ENCODE results near the gene HOXB8.

The HOXB8 gene

DNA sequence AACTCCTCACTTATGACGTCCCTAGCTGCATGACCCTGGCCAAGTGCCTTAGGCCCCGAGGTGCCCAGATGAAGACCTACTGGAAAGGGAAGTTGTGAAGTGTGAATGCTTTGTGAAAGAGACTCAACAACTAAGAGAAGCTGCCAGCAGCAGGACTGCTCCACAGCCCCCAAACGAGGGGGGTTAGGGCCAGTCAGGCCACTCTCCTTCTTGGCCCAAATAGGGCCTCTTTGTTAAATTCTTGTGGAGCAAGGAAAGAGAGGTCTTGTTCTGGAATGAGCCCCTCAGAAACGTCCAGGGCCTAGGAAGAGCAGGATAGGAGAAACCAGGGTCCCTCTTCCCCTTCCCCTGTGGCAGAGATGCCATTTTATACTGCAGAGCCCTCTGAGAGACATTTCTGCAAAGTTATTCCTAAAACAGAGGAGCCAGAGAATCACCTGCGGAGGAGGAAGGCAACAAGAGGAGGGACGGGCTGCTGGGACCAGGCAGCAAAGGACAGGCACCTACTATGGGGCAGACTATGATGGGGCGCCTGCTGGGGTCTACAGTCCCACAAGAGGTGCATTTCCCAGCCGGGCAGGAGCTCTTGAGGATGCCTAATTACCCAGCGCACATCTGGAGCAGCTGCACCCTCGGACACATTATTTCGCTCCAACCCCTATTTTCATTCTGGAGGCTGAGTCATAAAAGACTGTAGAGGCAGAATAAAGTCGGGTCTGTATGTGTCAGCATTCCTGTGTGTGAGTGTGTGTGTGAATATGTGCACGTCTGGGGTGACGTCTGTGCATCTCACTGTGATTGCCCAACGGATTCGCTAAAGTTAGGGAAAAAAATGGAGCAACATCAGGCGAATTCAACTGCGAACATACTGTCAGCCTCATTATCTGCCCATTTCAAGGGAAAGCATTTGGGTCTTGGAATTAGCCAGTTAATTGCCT is 22.5 kb upstream of the HOXB8 start:
- Histone ChIP-seq H3K4me2 (ENCODE audit: low read length) (no peak overlapping the region), H3K27me3 (ENCODE audit: insufficient read depth, low read length) (peaks cover 6% of the 10 kb centered on the region; the same call in 1 of the 2 replicates), H3K9me3 (ENCODE audit: low read length) (no peaks in the 10 kb centered on the region), H3K9me2 (ENCODE audit: low read depth, low read length) (no peaks in the 10 kb centered on the region), H3K4me1 (ENCODE audit: insufficient read depth, low read length, severe bottlenecking) (no peaks in the 10 kb centered on the region), H3F3A (ENCODE audit: insufficient read depth, low read length) (no peaks in the 10 kb centered on the region), H3K9ac (ENCODE audit: low read length) (no peak overlapping the region), H3K36me3 (ENCODE audit: insufficient read depth, low read length) (no peaks in the 10 kb centered on the region), H4K20me1 (ENCODE audit: insufficient read depth, low read length) (no peaks in the 10 kb centered on the region), H3K27ac (ENCODE audit: low read depth, low read length, poor library complexity, severe bottlenecking) (no peak overlapping the region), H2AFZ (ENCODE audit: low read length) (no peak overlapping the region), H3K79me2 (ENCODE audit: insufficient read depth, low read length) (no peaks in the 10 kb centered on the region), H3K4me3 (ENCODE audit: low read depth, low read length, poor library complexity, severe bottlenecking) (no peak overlapping the region)
- no peak for TF ChIP-seq EZH2 (IDR thresholded peaks at IDR 0.05; ENCODE audit: borderline replicate concordance, low read length)
- TF ChIP-seq, protein P1, sequence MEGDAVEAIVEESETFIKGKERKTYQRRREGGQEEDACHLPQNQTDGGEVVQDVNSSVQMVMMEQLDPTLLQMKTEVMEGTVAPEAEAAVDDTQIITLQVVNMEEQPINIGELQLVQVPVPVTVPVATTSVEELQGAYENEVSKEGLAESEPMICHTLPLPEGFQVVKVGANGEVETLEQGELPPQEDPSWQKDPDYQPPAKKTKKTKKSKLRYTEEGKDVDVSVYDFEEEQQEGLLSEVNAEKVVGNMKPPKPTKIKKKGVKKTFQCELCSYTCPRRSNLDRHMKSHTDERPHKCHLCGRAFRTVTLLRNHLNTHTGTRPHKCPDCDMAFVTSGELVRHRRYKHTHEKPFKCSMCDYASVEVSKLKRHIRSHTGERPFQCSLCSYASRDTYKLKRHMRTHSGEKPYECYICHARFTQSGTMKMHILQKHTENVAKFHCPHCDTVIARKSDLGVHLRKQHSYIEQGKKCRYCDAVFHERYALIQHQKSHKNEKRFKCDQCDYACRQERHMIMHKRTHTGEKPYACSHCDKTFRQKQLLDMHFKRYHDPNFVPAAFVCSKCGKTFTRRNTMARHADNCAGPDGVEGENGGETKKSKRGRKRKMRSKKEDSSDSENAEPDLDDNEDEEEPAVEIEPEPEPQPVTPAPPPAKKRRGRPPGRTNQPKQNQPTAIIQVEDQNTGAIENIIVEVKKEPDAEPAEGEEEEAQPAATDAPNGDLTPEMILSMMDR (IDR thresholded peaks at IDR 0.05; ENCODE audit: low read length), result no peak

DNA sequence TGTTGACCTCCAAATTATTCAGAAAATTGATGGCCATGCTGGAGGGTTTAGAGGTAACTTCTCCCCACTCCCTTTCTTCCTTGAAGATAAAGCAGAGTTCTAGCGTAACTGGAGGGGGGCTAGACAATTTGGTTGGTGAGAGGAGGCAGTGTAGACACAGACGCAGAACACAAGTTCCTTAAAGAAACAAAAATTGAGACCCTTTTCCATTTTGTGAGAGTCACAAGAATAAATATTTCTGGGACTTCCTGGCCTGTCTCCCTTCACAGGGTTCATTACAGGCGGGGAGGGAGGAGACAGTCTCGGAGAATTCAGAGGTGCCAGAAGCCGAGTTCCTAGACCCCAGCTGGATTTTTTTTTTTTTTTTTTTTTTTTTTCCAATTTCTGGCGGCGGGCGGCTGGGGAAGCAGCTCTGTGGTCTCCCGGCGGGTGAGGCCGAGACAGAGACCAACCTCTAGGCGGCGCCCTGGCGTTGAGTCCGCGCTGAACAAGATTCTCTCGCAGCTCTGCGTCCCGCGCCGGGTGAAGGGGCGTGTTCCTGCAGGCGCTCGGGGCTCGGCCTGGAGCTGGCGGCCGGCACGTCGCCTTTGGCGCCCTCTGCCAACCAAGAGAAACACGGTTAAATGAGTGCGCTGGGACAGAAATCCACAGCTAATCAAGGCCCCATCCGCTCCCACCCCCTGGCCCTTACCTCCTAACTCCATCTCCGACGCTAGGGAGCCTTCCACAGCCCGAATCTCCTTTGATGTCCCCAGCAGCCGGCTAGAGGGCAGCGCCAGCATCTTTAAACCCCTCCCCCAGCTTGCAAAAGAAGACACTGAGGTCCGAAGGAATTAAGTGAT is 21.3 kb upstream of the HOXB8 start:
- TF ChIP-seq, protein P1 (IDR thresholded peaks at IDR 0.05; ENCODE audit: low read length), result peak; percentile 59
- no peak for TF ChIP-seq EZH2 (IDR thresholded peaks at IDR 0.05; ENCODE audit: borderline replicate concordance, low read length)
- Histone ChIP-seq H3K4me2 (ENCODE audit: low read length) (no peak overlapping the region), H4K20me1 (ENCODE audit: insufficient read depth, low read length) (no peaks in the 10 kb centered on the region), H3F3A (ENCODE audit: insufficient read depth, low read length) (no peaks in the 10 kb centered on the region), H3K9me3 (ENCODE audit: low read length) (no peaks in the 10 kb centered on the region), H3K4me1 (ENCODE audit: insufficient read depth, low read length, severe bottlenecking) (no peaks in the 10 kb centered on the region), H3K79me2 (ENCODE audit: insufficient read depth, low read length) (no peaks in the 10 kb centered on the region), H3K27me3 (ENCODE audit: insufficient read depth, low read length) (peaks cover 6% of the 10 kb centered on the region; the same call in 1 of the 2 replicates), H3K27ac (ENCODE audit: low read depth, low read length, poor library complexity, severe bottlenecking) (no peak overlapping the region), H2AFZ (ENCODE audit: low read length) (no peak overlapping the region), H3K9me2 (ENCODE audit: low read depth, low read length) (no peaks in the 10 kb centered on the region), H3K36me3 (ENCODE audit: insufficient read depth, low read length) (no peaks in the 10 kb centered on the region), H3K9ac (ENCODE audit: low read length) (no peak overlapping the region), H3K4me3 (ENCODE audit: low read depth, low read length, poor library complexity, severe bottlenecking) (no peak overlapping the region)

DNA sequence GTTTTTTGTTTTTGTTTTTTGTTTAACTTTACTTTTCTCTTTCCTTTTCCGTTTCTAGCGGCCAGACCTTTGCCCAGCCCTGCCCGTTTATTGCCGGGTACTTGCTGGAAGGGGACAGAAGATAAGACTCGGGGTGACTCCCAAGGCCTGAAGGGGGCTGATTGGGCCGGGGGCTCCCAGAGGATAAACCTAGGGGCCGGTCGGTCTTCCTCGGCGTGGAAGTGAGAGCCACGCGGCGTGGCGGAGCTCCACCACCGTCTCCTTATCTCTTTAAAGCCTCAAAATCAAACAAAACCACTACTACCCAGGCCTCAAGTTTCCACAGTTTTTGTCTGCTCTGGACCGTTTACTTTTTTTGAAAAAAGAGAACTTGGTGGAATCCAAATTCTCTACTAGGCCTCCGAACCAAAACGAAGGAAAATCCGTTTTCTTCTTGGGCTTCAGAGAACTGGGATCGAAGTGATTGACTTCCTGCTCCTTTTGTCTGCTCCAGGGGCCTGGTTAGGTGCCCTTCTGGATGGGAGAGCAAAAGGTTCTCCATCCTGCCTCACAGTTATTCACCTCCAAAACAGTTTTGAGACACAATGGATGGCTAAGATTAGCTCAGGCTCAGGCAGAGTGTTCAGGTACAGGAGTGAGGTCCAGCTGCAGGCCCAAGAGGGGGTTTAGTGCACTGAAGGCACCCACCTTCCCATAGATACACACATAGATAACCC is 19.6 kb upstream of the HOXB8 start:
- Histone ChIP-seq H3K4me1 (ENCODE audit: insufficient read depth, low read length, severe bottlenecking) (no peaks in the 10 kb centered on the region), H3K4me2 (ENCODE audit: low read length) (no peak overlapping the region), H3K9ac (ENCODE audit: low read length) (no peak overlapping the region), H3K79me2 (ENCODE audit: insufficient read depth, low read length) (no peaks in the 10 kb centered on the region), H4K20me1 (ENCODE audit: insufficient read depth, low read length) (no peaks in the 10 kb centered on the region), H2AFZ (ENCODE audit: low read length) (no peak overlapping the region), H3F3A (ENCODE audit: insufficient read depth, low read length) (no peaks in the 10 kb centered on the region), H3K9me2 (ENCODE audit: low read depth, low read length) (no peaks in the 10 kb centered on the region), H3K27ac (ENCODE audit: low read depth, low read length, poor library complexity, severe bottlenecking) (no peak overlapping the region), H3K9me3 (ENCODE audit: low read length) (no peaks in the 10 kb centered on the region), H3K4me3 (ENCODE audit: low read depth, low read length, poor library complexity, severe bottlenecking) (no peak overlapping the region), H3K36me3 (ENCODE audit: insufficient read depth, low read length) (no peaks in the 10 kb centered on the region), H3K27me3 (ENCODE audit: insufficient read depth, low read length) (peaks cover 6% of the 10 kb centered on the region; the same call in 1 of the 2 replicates)
- TF ChIP-seq, protein P1 (IDR thresholded peaks at IDR 0.05; ENCODE audit: low read length), result no peak
- no peak for TF ChIP-seq EZH2 (IDR thresholded peaks at IDR 0.05; ENCODE audit: borderline replicate concordance, low read length)

Measured in OCI-LY1 (cell line).